IgD-negative memory B cell (primary cell): ENCODE results near the gene INSL3. TPM values are rescaled to one million over a fixed set of nuclear protein-coding genes. Genes with fewer than 3 reads are reported as not detected.
"Not testable (repeated sequence)": the region's sequence is repeated elsewhere in the genome, so short reads cannot be mapped to it uniquely, and the experiment has no call there.

Source experiments
- H3K27ac Mint-ChIP-seq, 3 donors: one replicate each; pipeline ENCODE4 v1.8.0; 2020 to 2022; ENCODE audit warnings: mild to moderate bottlenecking in 3 of 3, mixed read lengths in 3 of 3, moderate library complexity in 1 of 3
- H3K27me3 Mint-ChIP-seq: one replicate; pipeline ENCODE4 v1.8.0; 2021; ENCODE audit warnings: mixed read lengths
- H3K36me3 Mint-ChIP-seq: one replicate; pipeline ENCODE4 v1.8.0; 2020; ENCODE audit warnings: mild to moderate bottlenecking, mixed read lengths
- H3K4me1 Mint-ChIP-seq, 3 donors: one replicate each; pipeline ENCODE4 v1.8.0; 2020 to 2022; ENCODE audit warnings: mixed read lengths in 3 of 3, mild to moderate bottlenecking in 1 of 3
- H3K4me3 Mint-ChIP-seq, 4 donors: one replicate each; pipeline ENCODE4 v1.8.0; 2020 to 2022; ENCODE audit warnings: mild to moderate bottlenecking in 4 of 4, mixed read lengths in 4 of 4, moderate library complexity in 3 of 4
- H3K9me3 Mint-ChIP-seq, 3 donors: one replicate each; pipeline ENCODE4 v1.8.0; 2020 to 2021; ENCODE audit warnings: mixed read lengths in 3 of 3, mild to moderate bottlenecking in 1 of 3
- polyA plus RNA-seq: library from polyadenylated mRNA; unstranded; fragments of 300-500 nt; fragmentation: Illumina TruSeq; gene quantifications from one replicate; pipeline ENCODE4 v1.2.3, GENCODE V29; 2021

INSL3 gene
- polyA plus RNA-seq, 1 donor from 2014 or later: 1.7 TPM

- Mint-ChIP-seq H3K27me3 (peaks cover 11% of the 10 kb centered on the region), H3K36me3 (peaks cover 6% of the 10 kb centered on the region), H3K27ac (no peak overlapping the region), H3K4me3 (peak overlapping the region in 3 of 4 donors; percentile 46 to 60 (median 60)), H3K9me3 (peaks cover 0 to 2% (median 0%) of the 10 kb centered on the region in 3 donors), H3K4me1 (peaks cover 5 to 8% (median 8%) of the 10 kb centered on the region in 3 donors)
Measured at GRCh38 chr19:17807731-17808316, 13.5 kb downstream of the INSL3 start.

- no peaks in the 10 kb centered on the region for H3K9me3 Mint-ChIP-seq
- no peak overlapping the region for H3K4me3 Mint-ChIP-seq
- H3K27ac Mint-ChIP-seq: no peak overlapping the region
- H3K4me1 Mint-ChIP-seq: peaks cover 8 to 9% (median 9%) of the 10 kb centered on the region in 3 donors
- H3K36me3 Mint-ChIP-seq: peaks cover 7% of the 10 kb centered on the region
- H3K27me3 Mint-ChIP-seq: peaks cover 15% of the 10 kb centered on the region
Measured at GRCh38 chr19:17806945-17807344, 14.4 kb downstream of the INSL3 start.

GRCh38 chr19:17805427-17805826 is 15.9 kb downstream of the INSL3 start:
- no peak overlapping the region for H3K4me3 Mint-ChIP-seq
- peaks cover 8 to 9% (median 9%) of the 10 kb centered on the region in 3 donors for H3K4me1 Mint-ChIP-seq

GRCh38 chr19:17803264-17803896 is 17.9 kb downstream of the INSL3 start:
- Mint-ChIP-seq H3K9me3 (no peaks in the 10 kb centered on the region), H3K27ac (peak overlapping the region; percentile 20 to 73 (median 52)), H3K4me3 (peak overlapping the region in 2 of 4 donors; percentile 55 to 84), H3K27me3 (peaks cover 16% of the 10 kb centered on the region), H3K36me3 (peaks cover 7% of the 10 kb centered on the region), H3K4me1 (peaks cover 8 to 9% (median 9%) of the 10 kb centered on the region in 3 donors)

More at GRCh38 chr19:17805427-17805826, 15.9 kb downstream of the INSL3 start:
- Mint-ChIP-seq H3K9me3 (no peaks in the 10 kb centered on the region), H3K27me3 (peaks cover 17% of the 10 kb centered on the region), H3K27ac (no peak overlapping the region), H3K36me3 (peaks cover 7% of the 10 kb centered on the region)

GRCh38 chr19:17802137-17802858 is 19.0 kb downstream of the INSL3 start:
- H3K27me3 Mint-ChIP-seq: peaks cover 10% of the 10 kb centered on the region
- H3K27ac Mint-ChIP-seq: peak overlapping the region in 1 of 3 donors; percentile 5

GRCh38 chr19:17798599-17798998 is 22.7 kb downstream of the INSL3 start:
- H3K27me3 Mint-ChIP-seq: peaks cover 28% of the 10 kb centered on the region
- H3K4me3 Mint-ChIP-seq: not testable (repeated sequence)
- H3K4me1 Mint-ChIP-seq: peaks cover 10 to 24% (median 16%) of the 10 kb centered on the region in 3 donors

More at GRCh38 chr19:17802137-17802858, 19.0 kb downstream of the INSL3 start:
- H3K9me3 Mint-ChIP-seq: no peaks in the 10 kb centered on the region
- peaks cover 6 to 9% (median 9%) of the 10 kb centered on the region in 3 donors for H3K4me1 Mint-ChIP-seq
- H3K36me3 Mint-ChIP-seq: peaks cover 7% of the 10 kb centered on the region
- peak overlapping the region in 1 of 4 donors; percentile 35 for H3K4me3 Mint-ChIP-seq

GRCh38 chr19:17797424-17798201 is 23.7 kb downstream of the INSL3 start:
- peak overlapping the region in 1 of 4 donors; percentile 17 for H3K4me3 Mint-ChIP-seq
- H3K27ac Mint-ChIP-seq: no peak overlapping the region
- peaks cover 5 to 21% (median 10%) of the 10 kb centered on the region in 3 donors for H3K4me1 Mint-ChIP-seq
- H3K9me3 Mint-ChIP-seq: no peaks in the 10 kb centered on the region
- H3K27me3 Mint-ChIP-seq: peaks cover 25% of the 10 kb centered on the region
- H3K36me3 Mint-ChIP-seq: peaks cover 3% of the 10 kb centered on the region

More at GRCh38 chr19:17798599-17798998, 22.7 kb downstream of the INSL3 start:
- H3K27ac Mint-ChIP-seq, H3K36me3 Mint-ChIP-seq, H3K9me3 Mint-ChIP-seq: not testable (repeated sequence)

GRCh38 chr19:17796838-17797423 is 24.4 kb downstream of the INSL3 start:
- Mint-ChIP-seq H3K9me3 (no peaks in the 10 kb centered on the region), H3K27ac (no peak overlapping the region), H3K27me3 (peaks cover 21% of the 10 kb centered on the region), H3K36me3 (no peaks in the 10 kb centered on the region), H3K4me3 (no peak overlapping the region), H3K4me1 (peaks cover 6 to 17% (median 10%) of the 10 kb centered on the region in 3 donors)

- H3K4me3 Mint-ChIP-seq: peak overlapping the region in 2 of 4 donors; percentile 27 to 39
- peaks cover 9 to 17% (median 15%) of the 10 kb centered on the region in 3 donors for H3K4me1 Mint-ChIP-seq
- no peaks in the 10 kb centered on the region for H3K36me3 Mint-ChIP-seq
- H3K27ac Mint-ChIP-seq: peak overlapping the region in 1 of 3 donors; percentile 62
- H3K9me3 Mint-ChIP-seq: no peaks in the 10 kb centered on the region
- H3K27me3 Mint-ChIP-seq: peaks cover 22% of the 10 kb centered on the region
Measured at GRCh38 chr19:17796013-17796837, 25.1 kb downstream of the INSL3 start.

- Mint-ChIP-seq H3K36me3 (no peaks in the 10 kb centered on the region), H3K4me1 (peaks cover 10 to 19% (median 17%) of the 10 kb centered on the region in 3 donors), H3K27me3 (peaks cover 20% of the 10 kb centered on the region), H3K9me3 (no peaks in the 10 kb centered on the region), H3K4me3 (peak overlapping the region in 2 of 4 donors; percentile 27 to 54), H3K27ac (no peak overlapping the region)
Measured at GRCh38 chr19:17795495-17795856, 25.8 kb downstream of the INSL3 start.

GRCh38 chr19:17794731-17795494 is 26.4 kb downstream of the INSL3 start, which contains the start of gene B3GNT3:
TSS of gene B3GNT3 (plus strand) at chr19:17795138. CDS start at chr19:17807808, 12,670 bp downstream.
- Mint-ChIP-seq H3K9me3 (no peaks in the 10 kb centered on the region), H3K36me3 (no peaks in the 10 kb centered on the region), H3K4me1 (peaks cover 15 to 22% (median 17%) of the 10 kb centered on the region in 3 donors), H3K27ac (peak within 1 kb of the TSS in 2 of 3 donors; percentile 31 to 62), H3K27me3 (peaks cover 20% of the 10 kb centered on the region), H3K4me3 (peak within 1 kb of the TSS in 2 of 4 donors; percentile 54 to 83)

GRCh38 chr19:17794412-17794730 is 26.9 kb downstream of the INSL3 start:
- Mint-ChIP-seq H3K4me3 (peak overlapping the region in 2 of 4 donors; percentile 39 to 83), H3K4me1 (peaks cover 16 to 22% (median 17%) of the 10 kb centered on the region in 3 donors), H3K27ac (peak overlapping the region in 1 of 3 donors; percentile 31), H3K36me3 (no peaks in the 10 kb centered on the region), H3K27me3 (peaks cover 20% of the 10 kb centered on the region), H3K9me3 (no peaks in the 10 kb centered on the region)
